HG03469 (cell line): ENCODE results near the gene RAPGEF3.

ENCODE experiments used
- ATAC-seq: cut with Tn5 transposase; IDR thresholded peaks from one replicate; pipeline ENCODE4 v1.9.1; 2021; ENCODE audit warnings: mild to moderate bottlenecking, moderate library complexity, moderate number of reproducible peaks; ENCODE audit not compliant: unreplicated experiment

The RAPGEF3 gene, protein sequence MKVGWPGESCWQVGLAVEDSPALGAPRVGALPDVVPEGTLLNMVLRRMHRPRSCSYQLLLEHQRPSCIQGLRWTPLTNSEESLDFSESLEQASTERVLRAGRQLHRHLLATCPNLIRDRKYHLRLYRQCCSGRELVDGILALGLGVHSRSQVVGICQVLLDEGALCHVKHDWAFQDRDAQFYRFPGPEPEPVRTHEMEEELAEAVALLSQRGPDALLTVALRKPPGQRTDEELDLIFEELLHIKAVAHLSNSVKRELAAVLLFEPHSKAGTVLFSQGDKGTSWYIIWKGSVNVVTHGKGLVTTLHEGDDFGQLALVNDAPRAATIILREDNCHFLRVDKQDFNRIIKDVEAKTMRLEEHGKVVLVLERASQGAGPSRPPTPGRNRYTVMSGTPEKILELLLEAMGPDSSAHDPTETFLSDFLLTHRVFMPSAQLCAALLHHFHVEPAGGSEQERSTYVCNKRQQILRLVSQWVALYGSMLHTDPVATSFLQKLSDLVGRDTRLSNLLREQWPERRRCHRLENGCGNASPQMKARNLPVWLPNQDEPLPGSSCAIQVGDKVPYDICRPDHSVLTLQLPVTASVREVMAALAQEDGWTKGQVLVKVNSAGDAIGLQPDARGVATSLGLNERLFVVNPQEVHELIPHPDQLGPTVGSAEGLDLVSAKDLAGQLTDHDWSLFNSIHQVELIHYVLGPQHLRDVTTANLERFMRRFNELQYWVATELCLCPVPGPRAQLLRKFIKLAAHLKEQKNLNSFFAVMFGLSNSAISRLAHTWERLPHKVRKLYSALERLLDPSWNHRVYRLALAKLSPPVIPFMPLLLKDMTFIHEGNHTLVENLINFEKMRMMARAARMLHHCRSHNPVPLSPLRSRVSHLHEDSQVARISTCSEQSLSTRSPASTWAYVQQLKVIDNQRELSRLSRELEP

DNA sequence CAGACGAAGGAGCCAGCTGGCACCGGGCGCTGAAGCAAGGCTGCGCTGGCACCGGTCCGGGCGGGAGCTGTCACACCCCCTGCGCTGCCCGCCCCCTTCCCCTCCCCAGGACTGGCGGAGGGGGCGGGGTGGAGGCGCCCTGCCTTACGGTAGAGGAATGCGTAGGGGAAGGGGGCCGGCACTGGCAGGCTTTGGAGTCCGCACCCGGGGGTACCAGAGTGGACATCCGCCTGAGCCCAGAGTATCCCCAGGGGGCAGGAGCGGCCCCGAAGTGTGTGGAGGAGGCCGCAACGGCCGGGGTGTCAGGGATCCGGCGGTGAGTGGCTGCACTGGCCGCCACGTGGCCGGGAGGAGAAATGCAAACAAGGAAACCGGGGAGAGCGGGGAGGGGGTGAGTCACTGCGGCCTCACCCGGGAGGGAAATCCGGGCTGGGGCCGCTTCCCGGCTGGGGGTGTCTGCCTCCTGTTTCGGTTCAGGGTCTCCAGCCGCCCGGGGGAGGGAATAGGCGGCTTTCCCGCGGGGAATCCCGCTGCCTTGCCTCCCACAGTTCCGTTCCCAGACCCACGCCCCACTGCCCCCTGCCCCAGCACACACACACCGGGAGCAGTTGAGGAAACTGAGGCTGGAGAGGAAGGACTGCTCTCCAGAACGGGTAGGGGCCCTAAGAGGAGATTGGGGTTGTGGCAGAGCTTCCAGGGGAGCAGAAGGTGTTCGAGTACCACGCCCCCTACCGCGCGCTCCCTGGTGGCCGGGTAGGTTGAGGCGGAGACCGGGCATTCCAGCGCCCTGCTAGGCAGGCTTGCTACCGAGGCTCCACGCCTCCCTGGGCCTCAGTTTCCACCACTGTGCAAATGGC, at the start of gene RAPGEF3:
Gene RAPGEF3 (minus strand): TSS at position 47 of the 857 bp plus-strand sequence. CDS start 324 bp downstream, outside the sequence.
- ATAC-seq, result no peak

DNA sequence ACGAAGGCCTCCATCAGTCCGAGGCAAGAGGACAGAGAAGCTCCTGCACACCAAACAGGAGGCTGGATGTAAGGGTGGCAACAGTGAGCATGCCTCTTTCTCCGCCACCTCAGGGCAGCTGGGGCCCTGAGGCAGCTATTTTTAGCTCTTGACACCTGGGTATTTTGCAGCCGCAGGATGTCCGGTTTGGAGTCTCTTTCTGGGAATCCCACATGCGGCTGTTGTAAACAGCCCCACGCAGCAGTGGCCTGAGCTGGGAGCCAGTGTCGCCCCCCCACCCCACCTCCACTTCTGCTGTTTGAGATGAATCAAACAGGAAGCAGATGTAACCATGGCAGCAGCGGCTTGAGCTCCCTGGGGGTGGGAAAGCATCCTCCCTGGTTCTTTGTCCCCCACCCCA, 49.4 kb upstream of the RAPGEF3 start:
- no peak for ATAC-seq

GRCh38 chr12:47807338-47807737, 48.7 kb upstream of the RAPGEF3 start:
- ATAC-seq, result no peak

DNA sequence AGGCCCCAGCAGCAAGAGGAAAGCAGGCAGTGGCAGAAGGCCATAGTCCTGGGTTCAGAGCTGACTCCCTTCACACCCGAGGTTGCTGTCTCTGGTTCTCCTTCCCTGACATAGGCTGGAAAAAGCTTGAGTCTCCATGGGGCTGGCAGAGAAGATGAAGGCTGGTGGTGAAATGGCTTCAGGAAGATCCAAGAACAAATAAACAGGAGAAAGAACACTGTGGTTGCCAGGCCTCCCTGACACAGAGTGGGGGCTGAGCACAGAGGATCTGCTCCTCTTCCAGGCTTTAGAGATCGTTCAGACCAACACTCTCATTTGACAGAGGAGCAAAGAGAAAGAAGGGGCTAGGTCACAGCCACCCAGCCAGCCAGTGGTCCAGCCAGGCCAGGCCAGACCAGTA, 46.7 kb upstream of the RAPGEF3 start:
- no peak for ATAC-seq

- ATAC-seq, result no peak
These were observed 45.5 kb upstream of the RAPGEF3 start for GRCh38 chr12:47804171-47804570.

GRCh38 chr12:47803191-47803875, 44.7 kb upstream of the RAPGEF3 start:
- ATAC-seq, result no peak

GRCh38 chr12:47802312-47802711, 43.6 kb upstream of the RAPGEF3 start:
- ATAC-seq, result no peak

DNA sequence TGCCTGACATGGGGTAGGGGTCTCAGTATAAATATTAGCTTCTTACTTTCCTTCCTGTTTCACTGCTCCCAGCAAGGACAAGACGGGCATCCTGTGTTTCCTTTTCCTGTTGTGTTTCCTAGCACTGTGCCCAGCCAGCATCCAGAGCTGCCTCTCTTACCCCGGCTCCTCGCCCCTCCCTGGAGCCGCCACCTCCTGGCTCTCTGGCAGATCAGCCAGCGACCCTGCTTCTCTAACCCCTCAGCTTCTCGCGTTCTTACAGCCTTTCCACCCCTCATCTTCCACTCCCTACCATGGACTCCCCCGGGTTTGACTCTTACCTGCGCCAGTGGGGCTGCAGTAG, 43.2 kb upstream of the RAPGEF3 start:
- ATAC-seq, result no peak

DNA sequence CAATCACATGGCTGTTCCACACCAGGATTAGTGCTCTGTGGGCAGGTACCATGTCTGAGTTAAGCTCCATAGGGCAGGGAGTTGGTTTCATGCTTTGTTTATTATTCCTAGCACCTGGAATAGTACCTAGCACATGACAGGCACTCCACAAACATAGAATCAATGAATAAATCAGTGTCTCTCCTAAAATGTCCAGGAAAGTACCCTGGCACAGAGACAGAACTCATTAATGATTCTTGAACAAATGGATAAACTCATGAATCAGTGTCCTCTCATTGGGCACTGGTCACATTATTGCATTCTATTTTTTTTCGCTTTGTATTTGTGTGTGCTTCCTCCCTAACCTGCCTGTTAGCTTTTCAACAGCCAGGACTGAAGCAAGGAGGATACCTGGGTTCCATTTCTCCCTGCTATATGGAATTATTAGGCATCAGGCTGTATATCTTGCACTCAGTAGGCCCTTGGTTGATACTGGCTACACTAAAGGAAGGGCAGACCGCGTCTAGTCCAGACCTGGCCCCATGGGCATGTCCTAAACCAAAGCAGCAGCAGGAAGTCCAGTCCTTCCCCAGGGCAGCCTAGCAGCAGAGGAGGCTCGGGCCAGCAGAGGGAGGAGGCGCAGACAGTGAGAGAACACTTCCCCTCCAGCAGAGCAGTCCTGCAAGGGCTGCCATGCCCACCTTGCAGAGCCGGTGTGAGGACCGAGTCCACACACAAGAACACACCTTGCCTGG, 42.7 kb upstream of the RAPGEF3 start:
- no peak for ATAC-seq

DNA sequence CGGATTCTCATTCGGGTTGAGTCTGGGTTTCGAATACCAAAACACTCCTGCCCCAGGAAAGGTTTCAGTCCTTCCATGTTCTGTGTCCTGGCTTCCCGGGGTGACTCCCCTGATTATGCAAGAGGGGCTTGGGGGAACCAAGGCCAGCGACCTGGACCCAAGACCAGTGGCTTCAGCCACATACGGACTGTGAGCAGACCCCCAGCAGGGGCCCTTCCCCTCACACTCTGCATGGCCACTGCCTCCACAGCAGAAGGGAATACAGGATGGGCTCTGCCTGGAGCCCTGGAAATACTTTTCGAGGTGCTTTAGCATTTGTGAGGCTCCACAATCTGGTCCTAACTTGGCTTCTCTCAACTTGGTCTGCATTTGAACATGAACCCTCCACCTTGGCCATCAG, 41.9 kb upstream of the RAPGEF3 start:
- ATAC-seq, result no peak

DNA sequence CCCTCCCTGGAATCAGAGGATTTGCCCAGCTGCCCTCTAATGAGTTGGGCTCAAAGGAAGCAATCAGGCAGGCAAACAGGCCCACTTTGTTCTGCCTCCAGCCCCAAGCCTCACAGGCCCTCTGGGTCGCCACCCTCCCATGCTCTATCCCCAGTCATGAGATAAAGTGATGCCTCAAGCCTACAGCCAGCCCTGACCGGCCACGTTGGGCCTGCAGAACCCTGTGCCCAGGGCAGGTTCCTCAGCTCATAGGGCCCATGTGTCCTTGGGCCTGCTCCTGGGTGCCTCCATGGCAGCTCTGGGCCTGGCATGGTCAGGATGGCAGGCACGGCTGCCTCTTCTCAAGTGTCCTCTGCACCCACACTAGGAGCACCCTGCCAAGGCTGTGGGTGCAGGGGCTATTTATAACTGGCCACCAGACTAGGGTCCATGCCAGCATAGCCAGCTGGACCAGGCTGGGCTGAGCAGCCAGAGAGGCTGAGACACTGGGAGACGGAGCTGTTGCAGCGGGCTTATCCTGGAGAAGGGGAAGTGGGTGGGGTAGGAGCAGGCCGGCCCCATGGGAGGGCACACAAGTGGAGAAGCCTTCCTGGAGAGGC, 40.8 kb upstream of the RAPGEF3 start:
- no peak for ATAC-seq

DNA sequence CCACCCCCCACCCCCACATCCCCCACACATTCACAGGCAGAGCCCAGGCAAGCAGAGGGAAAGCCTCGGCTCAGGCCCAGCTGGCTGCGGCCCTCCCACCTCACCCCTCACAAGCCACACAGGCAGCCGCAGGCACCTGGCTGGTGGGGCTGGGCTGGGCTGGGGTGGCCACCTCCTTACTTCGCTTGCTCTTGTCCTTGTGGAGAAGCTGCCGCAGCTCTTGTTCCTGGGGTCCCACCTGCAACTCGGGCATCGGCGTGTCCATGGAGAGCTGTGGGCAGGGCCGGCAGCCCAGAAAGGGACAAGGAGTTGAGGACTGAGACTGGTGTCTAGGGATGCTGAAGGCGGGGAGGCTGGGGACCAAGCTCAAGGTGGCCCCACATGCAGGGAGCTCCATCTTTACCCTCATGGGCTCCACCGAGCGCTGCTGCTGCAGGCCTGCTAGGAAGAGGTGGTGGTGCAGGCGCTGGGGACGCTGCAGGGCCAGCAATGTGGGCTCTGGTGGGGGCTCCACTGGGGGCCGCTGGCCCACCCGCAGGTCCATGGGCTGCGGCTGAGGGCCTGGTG, 39.8 kb upstream of the RAPGEF3 start:
- ATAC-seq, result no peak

GRCh38 chr12:47797441-47797840, 38.8 kb upstream of the RAPGEF3 start:
- ATAC-seq, result no peak

DNA sequence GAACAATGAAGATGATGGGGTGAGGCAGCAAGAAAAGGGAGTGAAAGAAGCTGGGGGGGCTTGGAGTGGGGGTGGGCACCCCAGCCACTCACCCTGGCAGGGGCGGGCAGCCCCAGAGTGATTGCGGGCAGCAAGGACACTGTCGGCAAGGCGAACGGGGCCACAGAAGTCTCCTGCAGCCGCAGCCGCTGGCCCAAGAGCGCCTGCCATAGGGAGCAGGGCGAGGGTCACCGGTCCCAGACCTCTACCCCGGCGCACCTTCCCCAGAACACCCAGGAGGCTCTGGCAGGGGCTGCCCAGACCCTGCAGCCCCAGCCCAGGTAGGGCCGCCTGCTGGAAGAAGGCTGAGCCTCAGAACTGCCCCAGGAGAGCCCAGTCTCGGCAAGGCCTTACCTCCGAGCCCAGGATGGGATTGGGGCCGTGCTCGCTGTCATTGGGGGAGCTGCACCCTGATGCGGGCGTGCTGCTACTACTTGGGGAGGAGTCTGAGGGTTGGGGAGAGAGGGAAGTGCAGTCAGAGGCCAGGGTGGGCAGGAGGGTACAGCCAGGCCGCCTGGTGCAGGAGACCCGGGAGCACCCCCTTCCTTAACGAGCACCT, 37.2 kb upstream of the RAPGEF3 start:
- no peak for ATAC-seq

GRCh38 chr12:47795121-47795813, 36.6 kb upstream of the RAPGEF3 start:
- ATAC-seq, result no peak

GRCh38 chr12:47794679-47795078, 36.0 kb upstream of the RAPGEF3 start:
- ATAC-seq, result no peak

- no peak for ATAC-seq
These were observed 34.5 kb upstream of the RAPGEF3 start for GRCh38 chr12:47793015-47793681.
